A673 (cell line): Measurements from ENCODE around the gene HNRNPM. TPM values are rescaled to one million over a fixed set of nuclear protein-coding genes. Genes with fewer than 3 reads are reported as not detected.

Experiments used
- BruUV-seq: library from RNA; stranded (reverse); fragments of 400-500 nt; replicated peaks from 2 replicates; lab custom pipeline; 2021; lab: Mats Ljungman, UMichigan
- CTCF ChIA-PET: fragments of 300-600 bp; sonication (Branson Sonifier 250); formaldehyde crosslinking; loops from one replicate; lab custom pipeline; 2022; ENCODE audit warnings: antibody characterized with exemption; lab: Charles Lee
- POLR2A ChIA-PET: fragments of 300-600 bp; sonication (Branson Sonifier 250); formaldehyde crosslinking; loops from one replicate; lab custom pipeline; 2022; ENCODE audit warnings: antibody characterized with exemption; ENCODE audit not compliant: low non-redundant PET; lab: Charles Lee
- DNase-seq: peaks from one replicate; pipeline ENCODE4 v3.0.0-alpha.2; 2015; ENCODE audit warnings: low spot score
- H3K27ac ChIP-seq: fragments of 200-600 bp; sonication (generic); 2 replicates; pipeline ENCODE4 v1.5.1; 2016; ENCODE audit warnings: mixed run types, low read depth, mild to moderate bottlenecking, mixed read lengths, antibody characterized with exemption, low read length; ENCODE audit not compliant: poor library complexity, severe bottlenecking
- H3K27me3 ChIP-seq: fragments of 200-600 bp; sonication (generic); replicated peaks from 2 replicates; pipeline ENCODE4 v1.6.1; 2017; ENCODE audit warnings: mixed run types, low read depth, mild to moderate bottlenecking, mixed read lengths, antibody characterized with exemption, low read length; ENCODE audit not compliant: insufficient read depth, poor library complexity
- H3K36me3 ChIP-seq: fragments of 200-600 bp; sonication (generic); 2 replicates; pipeline ENCODE4 v1.6.1; 2016; ENCODE audit warnings: mixed run types, mild to moderate bottlenecking, mixed read lengths, antibody characterized with exemption, low read length; ENCODE audit not compliant: insufficient read depth, poor library complexity, severe bottlenecking
- H3K4me1 ChIP-seq: fragments of 200-600 bp; sonication (generic); 2 replicates; pipeline ENCODE4 v1.6.1; 2017; ENCODE audit warnings: mixed run types, mild to moderate bottlenecking, mixed read lengths, antibody characterized with exemption, low read length; ENCODE audit not compliant: insufficient read depth, poor library complexity, severe bottlenecking
- H3K4me3 ChIP-seq: fragments of 200-600 bp; sonication (generic); 2 replicates; pipeline ENCODE4 v1.5.1; 2016; ENCODE audit warnings: low read depth, mixed run types, mild to moderate bottlenecking, mixed read lengths, low read length; ENCODE audit not compliant: poor library complexity, severe bottlenecking
- H3K9me3 ChIP-seq: fragments of 200-600 bp; sonication (generic); 2 replicates; pipeline ENCODE4 v1.6.1; 2016; ENCODE audit warnings: mixed run types, low read depth, mild to moderate bottlenecking, mixed read lengths, antibody characterized with exemption, low read length; ENCODE audit not compliant: poor library complexity, severe bottlenecking
- EZH2 ChIP-seq: fragments of 200-600 bp; sonication (generic); IDR thresholded peaks from 2 replicates; pipeline ENCODE4 v1.6.1; 2017; ENCODE audit warnings: borderline replicate concordance, low read depth, mild to moderate bottlenecking, mixed read lengths, antibody characterized with exemption, low read length; ENCODE audit not compliant: poor library complexity, severe bottlenecking
- intact Hi-C: fragments of 100-400 bp; cut with micrococcal nuclease; formaldehyde crosslinking; loops from one replicate; pipeline ENCODE4 v1.10.0; 2022; ENCODE audit not compliant: unreplicated experiment
- total RNA-seq: library from RNA; stranded (reverse); gene quantifications from 2 replicates; pipeline ENCODE4 v1.2.3, GENCODE V29; 2021
- TF ChIP-seq, protein P1 (sequence below): fragments of 300-800, 200-600 bp; sonication (generic); conservative IDR thresholded peaks from 2 replicates; pipeline ENCODE4 v1.5.1; 2017; ENCODE audit warnings: low read depth, mild to moderate bottlenecking, antibody characterized with exemption, low read length, moderate library complexity, mixed read lengths

Gene HNRNPM
- total RNA-seq, 1 experiment from 2014 or later = 436 TPM

DNA sequence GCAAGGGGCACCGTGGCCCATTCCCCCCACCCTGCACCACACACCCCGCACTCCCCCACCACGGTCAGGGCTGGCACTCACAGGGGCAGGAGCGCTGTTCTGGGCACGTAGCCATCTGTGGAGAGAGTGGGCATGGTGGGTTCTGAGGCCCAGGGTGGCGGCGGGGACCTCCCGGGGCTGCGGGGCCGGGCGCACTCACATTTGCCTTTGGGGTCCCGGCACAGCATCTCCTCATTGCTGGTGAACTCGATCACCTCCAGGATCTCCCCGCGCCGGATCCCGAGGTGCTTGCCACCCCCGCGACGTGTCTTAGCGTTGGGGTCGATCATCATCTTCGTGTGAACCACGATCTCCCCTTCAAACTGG, 45.6 kb downstream of the HNRNPM start:
- POLR2A ChIA-PET = no interaction called here
- no peak for DNase-seq
- Histone ChIP-seq H3K9me3 (no peaks in the 10 kb centered on the region), H3K4me3 (no peak overlapping the region), H3K27me3 (no peaks in the 10 kb centered on the region), H3K4me1 (no peaks in the 10 kb centered on the region), H3K27ac (no peak overlapping the region), H3K36me3 (peaks cover 37% of the 10 kb centered on the region)
- CTCF ChIA-PET = no interaction called here
- BruUV-seq = no TSS peak
- TF ChIP-seq, protein P1, sequence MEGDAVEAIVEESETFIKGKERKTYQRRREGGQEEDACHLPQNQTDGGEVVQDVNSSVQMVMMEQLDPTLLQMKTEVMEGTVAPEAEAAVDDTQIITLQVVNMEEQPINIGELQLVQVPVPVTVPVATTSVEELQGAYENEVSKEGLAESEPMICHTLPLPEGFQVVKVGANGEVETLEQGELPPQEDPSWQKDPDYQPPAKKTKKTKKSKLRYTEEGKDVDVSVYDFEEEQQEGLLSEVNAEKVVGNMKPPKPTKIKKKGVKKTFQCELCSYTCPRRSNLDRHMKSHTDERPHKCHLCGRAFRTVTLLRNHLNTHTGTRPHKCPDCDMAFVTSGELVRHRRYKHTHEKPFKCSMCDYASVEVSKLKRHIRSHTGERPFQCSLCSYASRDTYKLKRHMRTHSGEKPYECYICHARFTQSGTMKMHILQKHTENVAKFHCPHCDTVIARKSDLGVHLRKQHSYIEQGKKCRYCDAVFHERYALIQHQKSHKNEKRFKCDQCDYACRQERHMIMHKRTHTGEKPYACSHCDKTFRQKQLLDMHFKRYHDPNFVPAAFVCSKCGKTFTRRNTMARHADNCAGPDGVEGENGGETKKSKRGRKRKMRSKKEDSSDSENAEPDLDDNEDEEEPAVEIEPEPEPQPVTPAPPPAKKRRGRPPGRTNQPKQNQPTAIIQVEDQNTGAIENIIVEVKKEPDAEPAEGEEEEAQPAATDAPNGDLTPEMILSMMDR = no peak
- no peak for TF ChIP-seq EZH2
- intact Hi-C loops = no loop called here

DNA sequence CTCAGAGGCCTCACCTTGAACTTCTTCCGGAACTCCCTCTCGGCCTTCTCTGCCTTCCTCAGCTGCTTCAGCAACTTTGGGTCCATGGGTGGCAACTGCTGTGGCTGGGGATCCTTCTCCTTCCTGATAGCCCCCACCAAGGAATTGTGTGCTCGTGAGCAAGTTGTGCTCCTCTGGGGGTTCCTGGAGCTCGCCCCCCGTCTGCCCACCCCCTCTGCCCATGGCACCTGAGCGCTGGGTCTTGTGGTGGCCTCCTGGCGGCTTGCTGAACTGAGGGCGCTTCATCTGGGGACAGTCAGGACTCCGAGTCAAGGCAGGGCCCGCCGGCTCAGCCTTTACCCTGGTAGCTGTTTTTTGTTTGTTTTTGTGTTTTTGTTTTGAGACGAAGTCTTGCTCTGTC, 46.1 kb downstream of the HNRNPM start:
- no peaks in the 10 kb centered on the region for H3K9me3 ChIP-seq
- H3K27ac ChIP-seq = no peak overlapping the region
- peaks cover 32% of the 10 kb centered on the region for H3K36me3 ChIP-seq
- no TSS peak for BruUV-seq
- no peaks in the 10 kb centered on the region for H3K27me3 ChIP-seq
- ChIA-PET CTCF (no interaction called here), POLR2A (no interaction called here)
- TF ChIP-seq, protein P1 = no peak
- TF ChIP-seq EZH2 = no peak
- intact Hi-C loops = no loop called here
- DNase-seq = no peak
- H3K4me3 ChIP-seq = no peak overlapping the region
- no peaks in the 10 kb centered on the region for H3K4me1 ChIP-seq

DNA sequence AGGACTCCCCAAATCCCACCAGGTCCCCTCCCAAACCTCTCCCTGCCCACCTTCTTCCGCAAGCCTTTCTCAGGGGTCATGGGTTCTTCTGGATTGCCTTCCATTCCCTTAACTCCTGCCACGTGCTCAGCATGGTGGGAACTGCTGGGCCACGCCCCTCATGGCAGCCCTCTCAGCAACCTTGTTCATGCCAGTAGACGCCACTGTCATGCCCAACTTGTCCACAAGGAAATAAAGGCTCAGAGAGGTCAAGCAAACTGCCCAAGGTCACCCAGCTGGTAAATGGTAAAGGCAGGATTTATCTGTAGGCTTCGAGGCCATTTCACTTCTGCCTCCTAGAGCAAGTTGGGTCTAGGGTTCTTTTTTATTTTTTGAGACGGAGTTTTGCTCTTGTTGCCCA, 46.8 kb downstream of the HNRNPM start:
- no TSS peak for BruUV-seq
- Histone ChIP-seq H3K36me3 (peaks cover 25% of the 10 kb centered on the region), H3K4me1 (no peaks in the 10 kb centered on the region), H3K4me3 (no peak overlapping the region), H3K27ac (no peak overlapping the region), H3K9me3 (no peaks in the 10 kb centered on the region), H3K27me3 (no peaks in the 10 kb centered on the region)
- TF ChIP-seq, protein P1 = no peak
- TF ChIP-seq EZH2 = no peak
- ChIA-PET POLR2A (interaction anchor here (0.5 kb wide), 1 partner anchor 12 kb away, joined by 10 read pairs; no protein-coding TSS in a partner anchor), CTCF (no interaction called here)
- intact Hi-C loops = no loop called here
- no peak for DNase-seq
